ENCODE measurements around the gene SRP54. TPM values are rescaled to one million over a fixed set of nuclear protein-coding genes. Genes with fewer than 3 reads are reported as not detected.
"Not testable (repeated sequence)": the region's sequence is repeated elsewhere in the genome, so short reads cannot be mapped to it uniquely, and the experiment has no call there.

SRP54 gene
- total RNA-seq, 2 donors from 2014 or later = 29.8 to 33.3 TPM

GRCh38 chr14:34944744-34945143, 38.0 kb upstream of the SRP54 start:
- no peak for TF ChIP-seq CTCF (IDR thresholded peaks at IDR 0.05)
- Histone ChIP-seq H3K36me3 (no peaks in the 10 kb centered on the region), H3K4me1 (no peaks in the 10 kb centered on the region), H3K27me3 (no peaks in the 10 kb centered on the region), H3K4me3 (no peak overlapping the region), H3K9me3 (peaks cover 0 to 20% of the 10 kb centered on the region in 2 donors), H3K27ac (no peak overlapping the region)
- no peak for DNase-seq (ENCODE audit: low spot score)

DNA sequence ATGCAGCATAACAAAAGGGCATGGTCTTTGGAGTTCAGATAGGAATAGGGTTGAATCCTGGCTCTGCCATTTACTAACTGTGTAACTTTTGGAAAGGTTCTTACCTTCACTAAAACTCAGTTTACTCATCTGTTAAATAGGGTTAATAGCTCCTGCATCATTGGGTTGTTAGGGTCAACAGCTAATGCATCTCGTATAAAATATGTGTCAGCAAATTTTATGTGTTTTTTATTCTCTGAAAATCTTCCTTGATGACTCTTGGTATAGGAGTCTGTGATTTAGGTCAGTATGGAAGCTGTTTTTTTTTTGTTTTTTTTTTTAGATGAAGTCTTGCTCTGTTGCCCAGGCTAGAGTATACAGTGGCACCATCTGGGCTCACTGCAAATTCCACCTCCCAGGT, 36.1 kb upstream of the SRP54 start:
- Histone ChIP-seq H3K4me3 (no peak overlapping the region), H3K4me1 (no peaks in the 10 kb centered on the region), H3K9me3 (peaks cover 0 to 20% of the 10 kb centered on the region in 2 donors), H3K27me3 (no peaks in the 10 kb centered on the region), H3K27ac (no peak overlapping the region), H3K36me3 (peaks cover 2% of the 10 kb centered on the region)
- no peak for TF ChIP-seq CTCF (IDR thresholded peaks at IDR 0.05)
- no peak for DNase-seq (ENCODE audit: low spot score)

- no peaks in the 10 kb centered on the region for H3K4me1 ChIP-seq
- no peak overlapping the region for H3K27ac ChIP-seq
- peaks cover 13% of the 10 kb centered on the region for H3K36me3 ChIP-seq
- no peak for DNase-seq (ENCODE audit: low spot score)
- no peaks in the 10 kb centered on the region for H3K27me3 ChIP-seq
- H3K4me3 ChIP-seq = no peak overlapping the region
- H3K9me3 ChIP-seq = no peaks in the 10 kb centered on the region
- TF ChIP-seq CTCF (IDR thresholded peaks at IDR 0.05) = no peak
Measured at GRCh38 chr14:34951286-34951685, 31.5 kb upstream of the SRP54 start.

GRCh38 chr14:34956931-34957330, 25.9 kb upstream of the SRP54 start:
- DNase-seq (ENCODE audit: low spot score) = no peak
- peaks cover 13% of the 10 kb centered on the region for H3K36me3 ChIP-seq
- H3K9me3 ChIP-seq = no peaks in the 10 kb centered on the region
- TF ChIP-seq CTCF (IDR thresholded peaks at IDR 0.05) = no peak
- H3K4me3 ChIP-seq = no peak overlapping the region
- no peaks in the 10 kb centered on the region for H3K4me1 ChIP-seq
- no peak overlapping the region for H3K27ac ChIP-seq
- no peaks in the 10 kb centered on the region for H3K27me3 ChIP-seq

DNA sequence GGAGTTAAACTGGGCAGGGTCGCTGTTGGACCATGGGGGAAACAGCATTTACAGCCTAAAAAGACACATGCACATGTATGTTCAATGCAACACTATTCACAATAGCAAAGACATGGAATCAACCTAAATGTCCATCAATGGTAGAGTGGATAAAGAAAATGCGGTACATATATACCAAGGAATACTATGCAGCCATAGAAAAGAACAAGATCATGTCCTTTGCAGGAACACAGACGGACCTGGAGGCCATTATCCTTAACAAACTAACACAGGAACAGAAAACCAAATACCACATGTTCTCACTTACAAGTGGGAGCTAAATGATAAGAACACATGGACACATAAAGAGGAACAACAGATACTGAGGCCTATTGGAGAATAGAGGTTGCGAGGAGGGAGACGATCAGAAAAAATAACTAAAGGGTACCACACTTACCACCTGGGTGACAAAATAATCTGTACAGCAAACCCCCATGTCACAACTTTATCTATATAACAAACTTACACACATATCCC, 25.0 kb upstream of the SRP54 start:
- TF ChIP-seq CTCF (IDR thresholded peaks at IDR 0.05) = no peak
- peaks cover 10% of the 10 kb centered on the region for H3K36me3 ChIP-seq
- no peaks in the 10 kb centered on the region for H3K4me1 ChIP-seq

DNA sequence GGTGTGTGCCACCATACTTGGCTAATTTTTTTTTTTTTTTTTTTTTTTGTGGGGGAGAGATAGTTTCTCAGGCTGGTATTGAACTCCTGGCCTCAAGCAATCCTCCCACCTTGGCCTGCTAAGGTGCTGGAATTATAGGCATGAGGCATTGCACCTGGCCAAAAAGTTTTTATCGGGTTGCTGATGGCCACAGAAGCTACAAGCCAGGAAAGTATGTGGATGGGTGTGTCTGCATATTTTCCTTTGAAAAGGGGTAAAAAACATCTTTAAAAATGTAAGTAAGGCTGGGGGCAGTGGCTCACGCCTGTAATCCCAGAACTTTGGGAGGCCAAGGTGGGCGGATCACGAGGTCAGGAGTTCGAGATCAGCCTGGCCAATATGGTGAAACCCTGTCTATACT, 20.7 kb upstream of the SRP54 start:
- not testable (repeated sequence) for H3K27me3 ChIP-seq; H3K27ac ChIP-seq; DNase-seq (ENCODE audit: low spot score); H3K4me1 ChIP-seq; H3K36me3 ChIP-seq; H3K4me3 ChIP-seq; H3K9me3 ChIP-seq

More for the DNA sequence above, 25.0 kb upstream of the SRP54 start:
- H3K27ac ChIP-seq = no peak overlapping the region
- H3K4me3 ChIP-seq = no peak overlapping the region
- no peaks in the 10 kb centered on the region for H3K27me3 ChIP-seq
- DNase-seq (ENCODE audit: low spot score) = no peak
- no peaks in the 10 kb centered on the region for H3K9me3 ChIP-seq
